ENCODE data around the gene PLD1.

Gene PLD1

GRCh38 chr3:171680726-171681411, 129.4 kb downstream of the PLD1 start:
- DNase-seq, result no peak
- no peak for TF ChIP-seq POLR2A (IDR thresholded peaks at IDR 0.05; ENCODE audit: low read length)
- no peak for TF ChIP-seq GATA1 (IDR thresholded peaks at IDR 0.05; ENCODE audit: low read depth, low read length)

GRCh38 chr3:171678971-171679492, 131.3 kb downstream of the PLD1 start:
- no peak for DNase-seq
- TF ChIP-seq GATA1 (IDR thresholded peaks at IDR 0.05; ENCODE audit: low read depth, low read length), result no peak
- no peak for TF ChIP-seq POLR2A (IDR thresholded peaks at IDR 0.05; ENCODE audit: low read length)

GRCh38 chr3:171677706-171678105, 132.6 kb downstream of the PLD1 start:
- DNase-seq, result no peak

GRCh38 chr3:171676601-171677175, 133.6 kb downstream of the PLD1 start:
- TF ChIP-seq POLR2A (IDR thresholded peaks at IDR 0.05; ENCODE audit: low read length) (no peak), GATA1 (IDR thresholded peaks at IDR 0.05; ENCODE audit: low read depth, low read length) (no peak)

More at GRCh38 chr3:171677706-171678105, 132.6 kb downstream of the PLD1 start:
- TF ChIP-seq GATA1 (IDR thresholded peaks at IDR 0.05; ENCODE audit: low read depth, low read length), result no peak
- no peak for TF ChIP-seq POLR2A (IDR thresholded peaks at IDR 0.05; ENCODE audit: low read length)

GRCh38 chr3:171673951-171674350, 136.3 kb downstream of the PLD1 start:
- DNase-seq, result no peak
- TF ChIP-seq GATA1 (IDR thresholded peaks at IDR 0.05; ENCODE audit: low read depth, low read length) (no peak), POLR2A (IDR thresholded peaks at IDR 0.05; ENCODE audit: low read length) (no peak)

More at GRCh38 chr3:171676601-171677175, 133.6 kb downstream of the PLD1 start:
- no peak for DNase-seq

GRCh38 chr3:171672538-171672937, 137.7 kb downstream of the PLD1 start:
- no peak for DNase-seq
- TF ChIP-seq POLR2A (IDR thresholded peaks at IDR 0.05; ENCODE audit: low read length), result no peak
- TF ChIP-seq GATA1 (IDR thresholded peaks at IDR 0.05; ENCODE audit: low read depth, low read length), result no peak

GRCh38 chr3:171672124-171672523, 138.2 kb downstream of the PLD1 start:
- TF ChIP-seq POLR2A (IDR thresholded peaks at IDR 0.05; ENCODE audit: low read length), result no peak
- no peak for TF ChIP-seq GATA1 (IDR thresholded peaks at IDR 0.05; ENCODE audit: low read depth, low read length)
- DNase-seq, result no peak

- DNase-seq, result no peak
- TF ChIP-seq POLR2A (IDR thresholded peaks at IDR 0.05; ENCODE audit: low read length) (no peak), GATA1 (IDR thresholded peaks at IDR 0.05; ENCODE audit: low read depth, low read length) (no peak)
Measured at GRCh38 chr3:171671709-171672108, 138.6 kb downstream of the PLD1 start.

- peak; percentile 21 to 54 for DNase-seq
- TF ChIP-seq GATA1 (IDR thresholded peaks at IDR 0.05; ENCODE audit: low read depth, low read length) (no peak), POLR2A (IDR thresholded peaks at IDR 0.05; ENCODE audit: low read length) (no peak)
Measured at GRCh38 chr3:171666516-171666915, 143.8 kb downstream of the PLD1 start.

GRCh38 chr3:171663805-171664204, 146.5 kb downstream of the PLD1 start:
- TF ChIP-seq POLR2A (IDR thresholded peaks at IDR 0.05; ENCODE audit: low read length) (no peak), GATA1 (IDR thresholded peaks at IDR 0.05; ENCODE audit: low read depth, low read length) (no peak)
- no peak for DNase-seq

GRCh38 chr3:171661484-171661883, 148.8 kb downstream of the PLD1 start:
- TF ChIP-seq GATA1 (IDR thresholded peaks at IDR 0.05; ENCODE audit: low read depth, low read length) (no peak), POLR2A (IDR thresholded peaks at IDR 0.05; ENCODE audit: low read length) (no peak)
- no peak for DNase-seq

- no peak for DNase-seq
- TF ChIP-seq GATA1 (IDR thresholded peaks at IDR 0.05; ENCODE audit: low read depth, low read length) (no peak), POLR2A (IDR thresholded peaks at IDR 0.05; ENCODE audit: low read length) (no peak)
Measured at GRCh38 chr3:171660188-171660587, 150.1 kb downstream of the PLD1 start.

GRCh38 chr3:171658841-171659240, 151.4 kb downstream of the PLD1 start:
- no peak for TF ChIP-seq POLR2A (IDR thresholded peaks at IDR 0.05; ENCODE audit: low read length)
- TF ChIP-seq GATA1 (IDR thresholded peaks at IDR 0.05; ENCODE audit: low read depth, low read length), result no peak
- no peak for DNase-seq

GRCh38 chr3:171654809-171655208, 155.5 kb downstream of the PLD1 start:
- DNase-seq, result no peak
- TF ChIP-seq GATA1 (IDR thresholded peaks at IDR 0.05; ENCODE audit: low read depth, low read length) (no peak), POLR2A (IDR thresholded peaks at IDR 0.05; ENCODE audit: low read length) (no peak)

- no peak for DNase-seq
- TF ChIP-seq POLR2A (IDR thresholded peaks at IDR 0.05; ENCODE audit: low read length), result no peak
- no peak for TF ChIP-seq GATA1 (IDR thresholded peaks at IDR 0.05; ENCODE audit: low read depth, low read length)
Measured at GRCh38 chr3:171654326-171654725, 156.0 kb downstream of the PLD1 start.
